Stimulated activated CD8-positive, alpha-beta memory T cell treated with anti-CD3 and anti-CD28 coated beads, Interleukin-2, amount 100 ng/mL, for 48 hours (primary cell): ENCODE measurements around the gene USP21.
"Not testable (repeated sequence)": the region's sequence is repeated elsewhere in the genome, so short reads cannot be mapped to it uniquely, and the experiment has no call there.

Source experiments
- DNase-seq, 2 donors: peaks; one replicate each; pipeline ENCODE4 v3.0.0-alpha.2; 2020; ENCODE audit warnings: low read depth in 2 of 2

Gene USP21

GRCh38 chr1:161159087-161159912 lies at the start of gene USP21:
USP21 (plus strand) TSS chr1:161159500; CDS start chr1:161160641, 1,141 bp downstream.
- peak; percentile 87 to 90 for DNase-seq

GRCh38 chr1:161111117-161111516 lies 48.2 kb upstream of the USP21 start:
- DNase-seq: no peak

GRCh38 chr1:161111527-161111926 lies 47.8 kb upstream of the USP21 start:
- DNase-seq: no peak

GRCh38 chr1:161113915-161114314 lies 45.4 kb upstream of the USP21 start:
- no peak for DNase-seq

- no peak for DNase-seq
Measured at GRCh38 chr1:161114556-161114955, 44.7 kb upstream of the USP21 start.

- DNase-seq: peak in 1 of 2 donors; percentile 26
Measured at GRCh38 chr1:161115132-161115711, 44.1 kb upstream of the USP21 start.

- not testable (repeated sequence) for DNase-seq
Measured at GRCh38 chr1:161115961-161116360, 43.3 kb upstream of the USP21 start.

GRCh38 chr1:161117759-161118581 lies 41.3 kb upstream of the USP21 start, which contains the start of the genes NIT1 and PFDN2:
NIT1 (plus strand) TSS chr1:161118105; CDS start chr1:161118177, 72 bp downstream.
PFDN2 (minus strand) TSS chr1:161118037; CDS start chr1:161118026, 11 bp downstream.
- DNase-seq: peak; percentile 82 to 84

GRCh38 chr1:161119092-161119903 lies 40.0 kb upstream of the USP21 start:
- peak; percentile 30 to 45 for DNase-seq

GRCh38 chr1:161121042-161121650 lies 38.2 kb upstream of the USP21 start:
- no peak for DNase-seq

- no peak for DNase-seq
Measured at GRCh38 chr1:161121834-161122233, 37.5 kb upstream of the USP21 start.

- no peak for DNase-seq
Measured at GRCh38 chr1:161122967-161123366, 36.3 kb upstream of the USP21 start.

- DNase-seq: no peak
Measured at GRCh38 chr1:161127649-161128048, 31.7 kb upstream of the USP21 start.

- DNase-seq: no peak
Measured at GRCh38 chr1:161128591-161129420, 30.5 kb upstream of the USP21 start.

- DNase-seq: no peak
Measured at GRCh38 chr1:161130266-161130665, 29.0 kb upstream of the USP21 start.

- no peak for DNase-seq
Measured at GRCh38 chr1:161131523-161132409, 27.5 kb upstream of the USP21 start.

- DNase-seq: peak; percentile 77 to 83
Measured at GRCh38 chr1:161132410-161133219, 26.7 kb upstream of the USP21 start, which contains the start of gene DEDD. DEDD (minus strand) TSS chr1:161132667; CDS start chr1:161124462, 8,205 bp downstream.

- no peak for DNase-seq
Measured at GRCh38 chr1:161133220-161133740, 26.0 kb upstream of the USP21 start.
